GM12864 (cell line): ENCODE results near the gene CC2D1A.

Experiments used
- DNase-seq: peaks from one replicate; pipeline ENCODE4 v3.0.0-alpha.2; 2011; ENCODE audit warnings: low read depth
- H3K4me3 ChIP-seq: 2 replicates; pipeline ENCODE4 v1.5.1; 2011; ENCODE audit warnings: mild to moderate bottlenecking, low read depth, low read length, control low read depth
- TF ChIP-seq, protein P1 (sequence below): IDR thresholded peaks from 2 replicates; pipeline ENCODE4 v1.5.1; 2011; ENCODE audit warnings: low read depth, mild to moderate bottlenecking, moderate library complexity, low read length, control low read depth, inconsistent platforms; ENCODE audit errors: missing control alignments

The CC2D1A gene

GRCh38 chr19:13929340-13929739 lies 23.3 kb downstream of the CC2D1A start:
- TF ChIP-seq, protein P1, sequence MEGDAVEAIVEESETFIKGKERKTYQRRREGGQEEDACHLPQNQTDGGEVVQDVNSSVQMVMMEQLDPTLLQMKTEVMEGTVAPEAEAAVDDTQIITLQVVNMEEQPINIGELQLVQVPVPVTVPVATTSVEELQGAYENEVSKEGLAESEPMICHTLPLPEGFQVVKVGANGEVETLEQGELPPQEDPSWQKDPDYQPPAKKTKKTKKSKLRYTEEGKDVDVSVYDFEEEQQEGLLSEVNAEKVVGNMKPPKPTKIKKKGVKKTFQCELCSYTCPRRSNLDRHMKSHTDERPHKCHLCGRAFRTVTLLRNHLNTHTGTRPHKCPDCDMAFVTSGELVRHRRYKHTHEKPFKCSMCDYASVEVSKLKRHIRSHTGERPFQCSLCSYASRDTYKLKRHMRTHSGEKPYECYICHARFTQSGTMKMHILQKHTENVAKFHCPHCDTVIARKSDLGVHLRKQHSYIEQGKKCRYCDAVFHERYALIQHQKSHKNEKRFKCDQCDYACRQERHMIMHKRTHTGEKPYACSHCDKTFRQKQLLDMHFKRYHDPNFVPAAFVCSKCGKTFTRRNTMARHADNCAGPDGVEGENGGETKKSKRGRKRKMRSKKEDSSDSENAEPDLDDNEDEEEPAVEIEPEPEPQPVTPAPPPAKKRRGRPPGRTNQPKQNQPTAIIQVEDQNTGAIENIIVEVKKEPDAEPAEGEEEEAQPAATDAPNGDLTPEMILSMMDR = no peak
- DNase-seq = no peak
- H3K4me3 ChIP-seq = no peak overlapping the region

DNA sequence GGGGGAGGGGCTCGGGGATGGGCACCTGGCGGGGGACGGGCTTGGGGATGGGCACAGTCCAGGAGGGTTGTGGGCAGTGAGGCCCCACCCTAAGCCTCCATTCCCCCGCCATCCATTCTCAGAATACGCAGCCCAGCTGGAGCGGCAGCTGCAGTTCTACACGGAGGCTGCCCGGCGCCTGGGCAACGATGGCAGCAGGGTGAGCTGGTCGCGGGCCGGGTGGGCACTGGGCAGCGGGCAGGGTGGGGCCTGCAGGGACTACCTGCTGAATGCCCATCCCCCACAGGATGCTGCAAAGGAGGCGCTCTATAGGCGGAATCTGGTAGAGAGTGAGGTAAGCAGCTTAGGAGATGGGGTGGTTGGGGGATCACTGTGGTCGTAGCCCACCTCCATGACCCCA lies 24.0 kb downstream of the CC2D1A start:
- TF ChIP-seq, protein P1 = no peak
- DNase-seq = no peak
- H3K4me3 ChIP-seq = no peak overlapping the region

- H3K4me3 ChIP-seq = no peak overlapping the region
- DNase-seq = no peak
- TF ChIP-seq, protein P1 = no peak
Measured at GRCh38 chr19:13930402-13930801, 24.4 kb downstream of the CC2D1A start.

DNA sequence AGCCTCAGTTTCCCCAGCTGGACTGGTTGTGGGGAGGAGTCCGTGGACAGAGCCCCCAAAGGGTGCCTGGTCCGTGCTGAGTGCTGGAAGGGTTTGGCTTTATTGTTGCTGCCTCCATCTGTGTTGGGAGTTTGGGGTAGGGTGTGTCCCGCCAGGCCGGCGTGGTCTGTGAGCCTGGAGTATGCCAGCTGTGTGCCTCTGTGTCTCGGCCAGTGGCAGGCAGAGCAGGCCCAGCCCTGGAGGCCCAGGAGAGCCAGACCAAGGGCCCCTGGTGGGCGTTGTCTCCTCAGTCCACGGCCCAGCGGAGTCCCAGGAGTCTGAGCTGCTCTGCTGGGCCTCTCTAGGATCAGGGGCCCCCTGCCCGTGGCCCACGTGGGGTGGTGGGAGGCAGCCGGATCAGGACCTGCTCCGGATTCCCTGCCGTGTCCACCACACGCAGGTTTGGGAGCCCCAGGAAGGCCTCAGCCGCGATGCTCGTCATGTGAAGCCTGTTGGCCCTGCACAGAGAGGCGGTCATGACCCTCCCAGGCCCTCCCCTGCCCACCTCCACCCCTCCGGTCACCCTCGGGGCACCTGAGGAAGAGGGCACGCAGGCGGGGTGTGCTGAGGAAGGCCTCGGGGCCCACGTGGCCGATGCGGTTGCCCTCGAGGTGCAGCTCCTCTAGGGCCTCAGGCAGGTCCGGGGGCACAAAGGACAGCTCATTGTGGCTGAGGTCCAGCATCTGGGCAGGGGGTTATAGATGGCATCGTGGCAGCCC lies 25.6 kb downstream of the CC2D1A start:
- TF ChIP-seq, protein P1 = no peak
- DNase-seq = no peak
- no peak overlapping the region for H3K4me3 ChIP-seq

DNA sequence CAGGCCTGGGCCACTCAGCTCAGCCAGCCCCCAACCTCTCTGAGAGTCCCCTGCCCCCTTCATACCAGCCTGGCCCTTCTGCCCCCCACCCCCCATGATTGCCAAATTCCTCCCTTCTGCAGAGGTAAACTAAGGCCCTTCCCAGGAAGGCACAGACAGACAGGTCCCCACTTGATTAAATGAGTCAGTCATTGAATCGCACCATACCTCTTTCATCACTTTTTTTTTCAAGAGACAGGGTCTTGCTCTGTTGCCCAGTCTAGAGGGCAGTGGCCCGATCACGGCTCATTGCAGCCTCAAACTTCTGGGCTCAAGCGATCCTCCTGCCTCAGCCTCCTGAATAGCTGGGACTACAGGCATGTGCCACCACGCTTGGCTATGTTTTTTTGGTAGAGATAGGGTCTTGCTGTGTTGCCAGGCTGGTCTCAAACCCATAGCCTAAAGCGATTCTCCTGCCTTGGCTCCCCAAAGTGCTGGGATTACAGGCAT lies 26.2 kb downstream of the CC2D1A start:
- DNase-seq = no peak
- no peak overlapping the region for H3K4me3 ChIP-seq
- TF ChIP-seq, protein P1 = no peak

GRCh38 chr19:13932911-13933393 lies 27.0 kb downstream of the CC2D1A start:
- DNase-seq = no peak
- TF ChIP-seq, protein P1 = no peak
- H3K4me3 ChIP-seq = no peak overlapping the region

- TF ChIP-seq, protein P1 = no peak
Measured at GRCh38 chr19:13934785-13935109, 28.7 kb downstream of the CC2D1A start.

More at GRCh38 chr19:13934785-13935109, 28.7 kb downstream of the CC2D1A start:
- H3K4me3 ChIP-seq = no peak overlapping the region
- DNase-seq = no peak
